Activated CD4-positive, alpha-beta T cell treated with anti-CD3 and anti-CD28 coated beads, Interleukin-2, amount 10 ng/mL, durations not matched to agents 24 days and 14 days (primary cell): ENCODE measurements around the gene AIPL1. TPM values are rescaled to one million over a fixed set of nuclear protein-coding genes. Genes with fewer than 3 reads are reported as not detected.
A peak's percentile ranks its signal among the peaks of the same experiment; 100 is the strongest.

ENCODE experiments used
- DNase-seq: peaks from one replicate; pipeline ENCODE4 v3.0.0; 2022
- H3K27ac Mint-ChIP-seq: one replicate; pipeline ENCODE4 v1.8.0; 2022; ENCODE audit warnings: mild to moderate bottlenecking, mixed read lengths
- H3K27me3 Mint-ChIP-seq: one replicate; pipeline ENCODE4 v1.8.0; 2022; ENCODE audit warnings: mixed read lengths
- H3K36me3 Mint-ChIP-seq: one replicate; pipeline ENCODE4 v1.8.0; 2022; ENCODE audit warnings: low read depth, mild to moderate bottlenecking, mixed read lengths
- H3K4me1 Mint-ChIP-seq: one replicate; pipeline ENCODE4 v1.8.0; 2021; ENCODE audit warnings: mixed read lengths
- H3K4me3 Mint-ChIP-seq: one replicate; pipeline ENCODE4 v1.8.0; 2022; ENCODE audit warnings: mild to moderate bottlenecking, moderate library complexity, mixed read lengths
- H3K9me3 Mint-ChIP-seq: one replicate; pipeline ENCODE4 v1.8.0; 2021; ENCODE audit warnings: mixed read lengths
- intact Hi-C: fragments of 100-400 bp; cut with micrococcal nuclease; formaldehyde crosslinking; loops from one replicate; pipeline ENCODE4 v1.15.1; 2023
- total RNA-seq: library from RNA; stranded (reverse); gene quantifications from 2 replicates; pipeline ENCODE4 v1.2.3, GENCODE V29; 2022

The AIPL1 gene
- total RNA-seq, 1 donor from 2014 or later, result not detected

GRCh38 chr17:6429266-6429665 is 5.7 kb downstream of the AIPL1 start:
- peaks cover 10% of the 10 kb centered on the region for H3K9me3 Mint-ChIP-seq
- H3K36me3 Mint-ChIP-seq, result peaks cover 5% of the 10 kb centered on the region
- intact Hi-C loops, result loop anchor here (10.0 kb wide), 1 partner anchor 1184 kb away; no protein-coding TSS in a partner anchor

GRCh38 chr17:6428207-6428965 is 6.5 kb downstream of the AIPL1 start:
- Mint-ChIP-seq H3K27me3 (peaks cover 61% of the 10 kb centered on the region), H3K9me3 (peaks cover 10% of the 10 kb centered on the region), H3K27ac (no peak overlapping the region), H3K4me1 (peaks cover 16% of the 10 kb centered on the region), H3K4me3 (peak overlapping the region; percentile 47), H3K36me3 (peaks cover 5% of the 10 kb centered on the region)
- intact Hi-C loops, result loop anchor here (10.0 kb wide), 1 partner anchor 1184 kb away; no protein-coding TSS in a partner anchor
- DNase-seq, result no peak

More at GRCh38 chr17:6429266-6429665, 5.7 kb downstream of the AIPL1 start:
- no peak overlapping the region for H3K4me3 Mint-ChIP-seq
- peaks cover 56% of the 10 kb centered on the region for H3K27me3 Mint-ChIP-seq
- peaks cover 16% of the 10 kb centered on the region for H3K4me1 Mint-ChIP-seq
- no peak overlapping the region for H3K27ac Mint-ChIP-seq
- DNase-seq, result no peak

- intact Hi-C loops, result loop anchor here (10.0 kb wide), 1 partner anchor 1183 kb away; no protein-coding TSS in a partner anchor
- peak overlapping the region; percentile 47 for H3K4me3 Mint-ChIP-seq
- H3K4me1 Mint-ChIP-seq, result peaks cover 16% of the 10 kb centered on the region
- peaks cover 5% of the 10 kb centered on the region for H3K36me3 Mint-ChIP-seq
- peak overlapping the region; percentile 83 for H3K27ac Mint-ChIP-seq
- peaks cover 60% of the 10 kb centered on the region for H3K27me3 Mint-ChIP-seq
- DNase-seq, result peak; percentile 94
- peaks cover 10% of the 10 kb centered on the region for H3K9me3 Mint-ChIP-seq
Observed at GRCh38 chr17:6427279-6427781, 7.6 kb downstream of the AIPL1 start.

GRCh38 chr17:6426356-6427101 is 8.4 kb downstream of the AIPL1 start:
- intact Hi-C loops, result loop anchor here (10.0 kb wide), 1 partner anchor 1182 kb away; no protein-coding TSS in a partner anchor
- peaks cover 5% of the 10 kb centered on the region for H3K36me3 Mint-ChIP-seq
- peaks cover 7% of the 10 kb centered on the region for H3K9me3 Mint-ChIP-seq
- no peak overlapping the region for H3K4me3 Mint-ChIP-seq
- peaks cover 18% of the 10 kb centered on the region for H3K4me1 Mint-ChIP-seq
- peaks cover 56% of the 10 kb centered on the region for H3K27me3 Mint-ChIP-seq
- no peak for DNase-seq
- H3K27ac Mint-ChIP-seq, result no peak overlapping the region

GRCh38 chr17:6425407-6425806 is 9.5 kb downstream of the AIPL1 start:
- peaks cover 5% of the 10 kb centered on the region for H3K9me3 Mint-ChIP-seq
- H3K27ac Mint-ChIP-seq, result no peak overlapping the region
- DNase-seq, result no peak
- peaks cover 18% of the 10 kb centered on the region for H3K4me1 Mint-ChIP-seq
- H3K36me3 Mint-ChIP-seq, result peaks cover 3% of the 10 kb centered on the region
- intact Hi-C loops, result loop anchor here (10.0 kb wide), 1 partner anchor 1181 kb away; no protein-coding TSS in a partner anchor
- H3K4me3 Mint-ChIP-seq, result no peak overlapping the region
- peaks cover 56% of the 10 kb centered on the region for H3K27me3 Mint-ChIP-seq

GRCh38 chr17:6423931-6424330 is 11.0 kb downstream of the AIPL1 start:
- Mint-ChIP-seq H3K4me3 (no peak overlapping the region), H3K27me3 (peaks cover 59% of the 10 kb centered on the region)

GRCh38 chr17:6422654-6423241 is 12.2 kb downstream of the AIPL1 start:
- Mint-ChIP-seq H3K27ac (no peak overlapping the region), H3K36me3 (no peaks in the 10 kb centered on the region), H3K9me3 (no peaks in the 10 kb centered on the region), H3K4me3 (no peak overlapping the region), H3K4me1 (peaks cover 11% of the 10 kb centered on the region), H3K27me3 (peaks cover 55% of the 10 kb centered on the region)
- no peak for DNase-seq
- intact Hi-C loops, result loop anchor here (1.0 to 10.0 kb wide), 3 partner anchors 715 to 1178 kb away; no protein-coding TSS in a partner anchor

More at GRCh38 chr17:6423931-6424330, 11.0 kb downstream of the AIPL1 start:
- peaks cover 18% of the 10 kb centered on the region for H3K4me1 Mint-ChIP-seq
- H3K27ac Mint-ChIP-seq, result no peak overlapping the region
- H3K9me3 Mint-ChIP-seq, result no peaks in the 10 kb centered on the region
- DNase-seq, result no peak
- intact Hi-C loops, result loop anchor here (5.0 to 10.0 kb wide), 2 partner anchors 717 to 1179 kb away; no protein-coding TSS in a partner anchor
- H3K36me3 Mint-ChIP-seq, result no peaks in the 10 kb centered on the region

- H3K4me1 Mint-ChIP-seq, result peaks cover 3% of the 10 kb centered on the region
- no peak overlapping the region for H3K27ac Mint-ChIP-seq
- intact Hi-C loops, result loop anchor here (1.0 to 10.0 kb wide), 3 partner anchors 715 to 1177 kb away; no protein-coding TSS in a partner anchor
- H3K36me3 Mint-ChIP-seq, result no peaks in the 10 kb centered on the region
- no peaks in the 10 kb centered on the region for H3K9me3 Mint-ChIP-seq
- H3K4me3 Mint-ChIP-seq, result no peak overlapping the region
- peaks cover 48% of the 10 kb centered on the region for H3K27me3 Mint-ChIP-seq
- peak; percentile 91 for DNase-seq
Observed at GRCh38 chr17:6421700-6422604, 13.0 kb downstream of the AIPL1 start.

GRCh38 chr17:6420173-6420641 is 14.7 kb downstream of the AIPL1 start:
- DNase-seq, result peak; percentile 71
- H3K27me3 Mint-ChIP-seq, result peaks cover 37% of the 10 kb centered on the region
- intact Hi-C loops, result loop anchor here (5.0 to 10.0 kb wide), 2 partner anchors 713 to 1175 kb away; no protein-coding TSS in a partner anchor

GRCh38 chr17:6415616-6416015 is 19.3 kb downstream of the AIPL1 start:
- DNase-seq, result no peak
- no peaks in the 10 kb centered on the region for H3K36me3 Mint-ChIP-seq
- H3K9me3 Mint-ChIP-seq, result no peaks in the 10 kb centered on the region
- no peaks in the 10 kb centered on the region for H3K4me1 Mint-ChIP-seq
- no peak overlapping the region for H3K27ac Mint-ChIP-seq
- H3K4me3 Mint-ChIP-seq, result no peak overlapping the region
- intact Hi-C loops, result no loop called here
- H3K27me3 Mint-ChIP-seq, result peaks cover 12% of the 10 kb centered on the region

More at GRCh38 chr17:6420173-6420641, 14.7 kb downstream of the AIPL1 start:
- Mint-ChIP-seq H3K36me3 (no peaks in the 10 kb centered on the region), H3K9me3 (no peaks in the 10 kb centered on the region), H3K4me1 (peaks cover 2% of the 10 kb centered on the region), H3K4me3 (no peak overlapping the region), H3K27ac (no peak overlapping the region)

GRCh38 chr17:6413065-6413464 is 21.9 kb downstream of the AIPL1 start:
- H3K4me3 Mint-ChIP-seq, result no peak overlapping the region
- H3K27ac Mint-ChIP-seq, result no peak overlapping the region
- intact Hi-C loops, result no loop called here
- peaks cover 3% of the 10 kb centered on the region for H3K27me3 Mint-ChIP-seq
- no peaks in the 10 kb centered on the region for H3K36me3 Mint-ChIP-seq
- no peak for DNase-seq
- no peaks in the 10 kb centered on the region for H3K9me3 Mint-ChIP-seq
- H3K4me1 Mint-ChIP-seq, result no peaks in the 10 kb centered on the region

GRCh38 chr17:6408735-6409134 is 26.2 kb downstream of the AIPL1 start:
- Mint-ChIP-seq H3K9me3 (no peaks in the 10 kb centered on the region), H3K4me3 (no peak overlapping the region), H3K27ac (no peak overlapping the region), H3K36me3 (no peaks in the 10 kb centered on the region), H3K4me1 (no peaks in the 10 kb centered on the region), H3K27me3 (peaks cover 4% of the 10 kb centered on the region)
- no peak for DNase-seq
- intact Hi-C loops, result no loop called here
